Hippocampal formation (tissue), 2 donors: ENCODE data around the gene PAM.

Experiments
- DNase-seq, 2 donors: peaks; one replicate each; lab custom pipeline; 2025; lab: John Stamatoyannopoulos, UW

The PAM gene

GRCh38 chr5:102937894-102938293, 182.8 kb downstream of the PAM start:
- DNase-seq, result no peak

GRCh38 chr5:102941111-102941510, 186.0 kb downstream of the PAM start:
- DNase-seq, result no peak

GRCh38 chr5:102946414-102946813, 191.3 kb downstream of the PAM start:
- DNase-seq, result no peak

GRCh38 chr5:102946971-102947370, 191.9 kb downstream of the PAM start:
- no peak for DNase-seq

- DNase-seq, result no peak
Observed at GRCh38 chr5:102955488-102955887, 200.4 kb downstream of the PAM start.

- no peak for DNase-seq
Observed at GRCh38 chr5:102956599-102956998, 201.5 kb downstream of the PAM start.

GRCh38 chr5:102957141-102957540, 202.0 kb downstream of the PAM start:
- no peak for DNase-seq

- DNase-seq, result no peak
Observed at GRCh38 chr5:102958481-102959011, 203.4 kb downstream of the PAM start.

- no peak for DNase-seq
Observed at GRCh38 chr5:102959055-102959454, 203.9 kb downstream of the PAM start.

GRCh38 chr5:102961671-102962070, 206.6 kb downstream of the PAM start:
- DNase-seq, result no peak

- DNase-seq, result no peak
Observed at GRCh38 chr5:102965653-102966052, 210.5 kb downstream of the PAM start.

GRCh38 chr5:102969641-102970040, 214.5 kb downstream of the PAM start:
- DNase-seq, result no peak

- peak in 1 of 2 donors; percentile 50 for DNase-seq
Observed at GRCh38 chr5:102971676-102972293, 216.7 kb downstream of the PAM start.

- no peak for DNase-seq
Observed at GRCh38 chr5:102974177-102974576, 219.1 kb downstream of the PAM start.

- DNase-seq, result peak in 1 of 2 donors; percentile 27
Observed at GRCh38 chr5:102975045-102975444, 219.9 kb downstream of the PAM start.

GRCh38 chr5:102975457-102976182, 220.5 kb downstream of the PAM start:
- DNase-seq, result no peak

GRCh38 chr5:102981957-102982635, 227.0 kb downstream of the PAM start:
- DNase-seq, result no peak

- no peak for DNase-seq
Observed at GRCh38 chr5:102986074-102986473, 231.0 kb downstream of the PAM start.

- DNase-seq, result no peak
Observed at GRCh38 chr5:102988459-102988858, 233.4 kb downstream of the PAM start.

- no peak for DNase-seq
Observed at GRCh38 chr5:102991802-102992201, 236.7 kb downstream of the PAM start.

- DNase-seq, result no peak
Observed at GRCh38 chr5:102996011-102996575, 241.0 kb downstream of the PAM start.

GRCh38 chr5:102998224-102998623, 243.1 kb downstream of the PAM start:
- DNase-seq, result no peak

- no peak for DNase-seq
Observed at GRCh38 chr5:102999191-102999590, 244.1 kb downstream of the PAM start.
